H4 (cell line): ENCODE measurements around the gene PREX1. TPM values are rescaled to one million over a fixed set of nuclear protein-coding genes. Genes with fewer than 3 reads are reported as not detected.

Experiments
- DNase-seq: peaks from one replicate; pipeline ENCODE4 v3.0.0-alpha.2; 2015; ENCODE audit warnings: low spot score
- total RNA-seq: library from RNA; depleted of rRNA; stranded (reverse); fragments of >200 nt; shearing (Covaris generic); gene quantifications from 2 replicates; pipeline ENCODE4 v1.2.3, GENCODE V29; 2014

Gene PREX1
- total RNA-seq, 1 experiment from 2014 or later, result 3.1 TPM

GRCh38 chr20:48683467-48684175, 144.2 kb downstream of the PREX1 start:
- DNase-seq, result no peak

DNA sequence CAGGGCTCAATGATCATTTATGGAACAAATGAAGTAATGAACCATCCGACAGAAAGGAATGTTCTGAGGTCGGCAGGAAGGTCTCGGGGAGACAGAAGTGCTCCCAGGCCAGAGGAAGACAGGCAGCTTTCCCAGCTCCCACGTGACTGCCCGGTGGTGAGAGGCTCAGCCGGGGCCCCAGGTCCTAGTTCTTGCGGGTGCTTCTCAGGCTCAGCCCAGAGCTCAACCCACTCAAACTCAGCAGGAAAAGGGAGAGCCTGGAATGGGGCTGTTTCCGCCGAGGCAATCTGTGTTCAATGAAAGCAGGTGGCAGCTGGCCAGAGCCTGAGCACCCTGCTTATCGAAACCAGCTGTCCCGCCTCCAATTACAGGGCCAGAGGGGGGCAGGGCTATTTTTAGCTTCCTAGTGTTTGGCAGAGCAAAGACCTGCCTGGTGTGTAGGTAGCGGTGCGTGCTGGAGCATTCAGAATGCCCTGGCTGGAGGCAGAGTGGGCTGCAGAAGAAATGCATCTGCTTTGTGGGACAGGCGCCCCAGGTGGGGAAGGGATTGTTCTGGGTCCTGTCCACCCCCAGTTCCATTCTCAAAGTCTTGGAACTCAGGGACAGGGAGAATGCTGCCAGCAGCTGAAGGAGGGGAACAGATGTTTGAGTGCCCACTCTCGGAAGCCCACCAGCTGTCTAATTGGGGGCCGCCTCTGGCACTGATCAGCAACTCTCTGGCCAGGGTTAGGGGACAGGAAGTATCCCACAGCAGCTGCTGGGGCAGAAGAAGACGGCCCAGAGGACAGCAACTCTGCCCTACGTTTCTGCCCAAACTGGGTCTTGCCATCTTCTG, 145.1 kb downstream of the PREX1 start:
- DNase-seq, result peak; percentile 89

DNA sequence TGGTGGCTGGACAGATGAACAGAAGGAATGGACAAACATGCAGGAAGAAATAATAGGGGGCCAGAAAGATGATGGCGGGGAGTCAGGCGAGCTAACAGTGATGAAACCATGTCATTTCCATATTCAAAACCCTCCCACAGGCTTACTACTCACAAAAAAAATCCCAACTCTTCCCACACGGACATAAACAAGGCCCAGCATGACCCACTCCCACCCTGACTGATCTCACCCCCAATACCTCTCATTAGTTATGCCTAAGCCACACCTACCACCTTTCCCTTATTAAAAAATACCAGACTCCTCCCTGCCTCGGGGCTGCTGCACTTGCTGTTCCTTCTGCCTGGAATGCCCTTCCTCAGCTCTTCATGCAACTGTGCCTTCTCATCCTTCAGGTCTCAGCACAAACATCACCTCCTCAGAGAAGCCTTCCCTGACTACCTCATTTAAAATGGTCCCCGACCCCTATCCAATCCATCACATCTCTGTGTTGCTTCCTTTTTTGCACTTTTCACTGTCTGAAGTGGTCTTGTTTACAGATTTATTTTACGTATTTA, 145.8 kb downstream of the PREX1 start:
- no peak for DNase-seq

- DNase-seq, result no peak
Measured at GRCh38 chr20:48681201-48681872, 146.5 kb downstream of the PREX1 start.

GRCh38 chr20:48680650-48681049, 147.1 kb downstream of the PREX1 start:
- DNase-seq, result no peak

DNA sequence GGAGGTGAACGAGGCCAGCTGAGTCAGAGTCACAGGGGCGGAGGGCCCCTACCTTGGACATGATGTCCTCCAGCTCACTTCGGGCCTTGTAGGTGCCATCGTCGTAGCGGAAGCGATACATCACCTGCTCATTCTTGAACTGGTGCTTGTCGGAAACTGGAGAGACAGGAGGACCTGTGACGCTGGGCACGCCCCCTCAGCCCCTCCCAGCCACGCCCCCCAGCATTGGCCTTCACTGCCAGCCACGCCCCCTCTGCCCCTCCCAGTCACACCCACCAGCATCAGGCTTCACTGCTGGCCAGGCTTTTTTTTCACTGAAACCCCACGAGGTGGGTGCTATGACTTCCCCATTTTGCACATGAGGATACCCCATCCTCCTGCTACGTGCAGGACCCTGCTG, 148.2 kb downstream of the PREX1 start:
- DNase-seq, result no peak

- no peak for DNase-seq
Measured at GRCh38 chr20:48679011-48679410, 148.8 kb downstream of the PREX1 start.

- DNase-seq, result no peak
Measured at GRCh38 chr20:48678421-48678820, 149.4 kb downstream of the PREX1 start.

DNA sequence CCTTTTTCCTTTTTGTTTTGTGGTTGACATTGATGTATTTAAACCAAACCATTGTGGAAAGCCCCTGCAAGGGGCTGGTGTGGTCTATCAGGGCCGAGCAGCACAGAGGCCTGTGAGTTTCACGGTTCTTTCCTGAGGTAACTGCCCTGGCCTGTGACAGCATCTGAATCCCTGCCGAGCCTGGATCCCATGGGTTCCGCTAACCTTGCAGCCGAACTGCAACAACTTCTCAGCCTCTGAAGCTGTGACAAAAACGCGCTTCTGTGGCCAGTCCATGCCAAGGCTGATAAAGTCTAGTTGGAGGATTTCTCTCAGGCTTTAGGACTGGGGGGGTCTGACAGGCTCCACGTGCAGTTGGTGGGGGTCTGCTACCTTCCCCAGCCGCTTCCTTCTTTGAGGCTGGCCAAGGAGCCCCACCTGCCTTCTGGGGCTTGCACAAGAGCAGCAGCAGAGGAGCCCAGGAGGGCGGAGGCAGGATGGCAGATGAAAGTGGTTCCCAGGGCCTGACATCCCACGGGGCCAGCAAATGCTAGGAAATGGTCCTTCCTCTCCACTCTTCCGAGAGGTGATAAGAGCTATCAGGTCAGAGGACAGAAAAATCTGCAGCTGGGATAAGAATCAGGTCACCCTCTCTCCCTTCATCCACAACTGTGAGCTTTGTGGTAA, 150.9 kb downstream of the PREX1 start:
- DNase-seq, result no peak

GRCh38 chr20:48676125-48676524, 151.7 kb downstream of the PREX1 start:
- DNase-seq, result no peak

- no peak for DNase-seq
Measured at GRCh38 chr20:48674461-48674860, 153.3 kb downstream of the PREX1 start.

- DNase-seq, result no peak
Measured at GRCh38 chr20:48673507-48673906, 154.3 kb downstream of the PREX1 start.

GRCh38 chr20:48672324-48672723, 155.5 kb downstream of the PREX1 start:
- no peak for DNase-seq

GRCh38 chr20:48671141-48671540, 156.7 kb downstream of the PREX1 start:
- DNase-seq, result no peak

DNA sequence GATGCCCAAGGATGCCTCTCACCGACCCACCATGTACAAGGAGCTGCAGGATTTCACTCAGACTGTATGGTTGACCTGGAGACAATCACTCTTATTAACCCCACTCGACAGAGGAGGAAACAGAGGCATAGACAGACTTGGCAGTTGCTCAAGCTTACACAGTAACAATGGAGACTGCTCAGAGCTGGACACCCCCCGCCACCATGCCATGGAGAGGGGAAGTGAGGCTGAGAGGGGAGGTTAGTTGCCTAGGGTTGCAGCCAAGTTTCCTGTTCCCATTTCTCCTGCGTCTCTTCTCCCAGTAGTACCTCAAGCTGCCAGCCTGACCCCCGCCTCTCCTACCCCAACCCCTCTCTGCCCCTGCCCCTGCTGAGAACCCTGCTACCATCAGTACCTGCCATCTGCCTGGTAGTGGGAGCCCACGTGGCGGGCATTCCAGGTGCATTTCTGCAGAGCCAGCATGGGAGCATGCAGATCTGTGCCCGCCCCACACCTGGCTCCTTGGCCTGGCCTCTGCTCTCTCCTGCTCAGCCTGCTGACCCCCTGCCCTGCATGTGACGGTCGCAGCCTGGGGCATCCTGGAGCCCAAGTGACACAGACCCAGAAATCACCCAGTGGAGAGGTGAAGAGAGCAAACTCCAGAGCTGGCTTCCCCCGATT, 157.7 kb downstream of the PREX1 start:
- DNase-seq, result no peak

GRCh38 chr20:48668451-48668946, 159.3 kb downstream of the PREX1 start:
- DNase-seq, result no peak

- DNase-seq, result no peak
Measured at GRCh38 chr20:48667889-48668413, 159.8 kb downstream of the PREX1 start.

GRCh38 chr20:48667481-48667880, 160.3 kb downstream of the PREX1 start:
- no peak for DNase-seq

- DNase-seq, result no peak
Measured at GRCh38 chr20:48665785-48666184, 162.0 kb downstream of the PREX1 start.

DNA sequence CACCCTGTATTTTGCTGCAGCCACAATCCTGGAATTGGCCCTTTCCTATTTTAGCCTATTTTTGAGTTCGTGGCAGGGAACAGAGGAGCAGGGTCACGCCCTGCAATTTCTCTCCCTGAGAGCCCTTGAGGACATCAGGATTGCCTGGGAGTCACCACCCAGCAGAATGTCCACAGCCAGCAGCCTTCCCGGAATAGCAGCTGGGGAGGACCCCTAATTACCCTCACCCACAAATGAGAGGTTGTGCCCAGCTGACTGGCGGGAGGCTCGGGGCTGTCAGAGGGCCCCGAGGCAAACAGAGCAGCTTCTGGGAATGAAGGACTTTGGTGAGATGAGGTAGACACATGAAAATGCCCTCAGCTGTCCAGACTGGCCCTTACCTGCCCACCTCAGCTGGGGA, 165.1 kb downstream of the PREX1 start:
- no peak for DNase-seq
